GM21367 (cell line): ENCODE data around the gene TEX48.

ENCODE experiments used
- ATAC-seq: cut with Tn5 transposase; IDR thresholded peaks from one replicate; pipeline ENCODE4 v1.9.1; 2021; ENCODE audit not compliant: unreplicated experiment

Gene TEX48

GRCh38 chr9:114669961-114670360, 12.0 kb downstream of the TEX48 start:
- ATAC-seq: no peak

GRCh38 chr9:114668146-114668545, 13.8 kb downstream of the TEX48 start:
- ATAC-seq: no peak

GRCh38 chr9:114666851-114667250, 15.1 kb downstream of the TEX48 start:
- no peak for ATAC-seq

- ATAC-seq: no peak
Observed at GRCh38 chr9:114666401-114666800, 15.6 kb downstream of the TEX48 start.

- ATAC-seq: no peak
Observed at GRCh38 chr9:114664181-114664580, 17.8 kb downstream of the TEX48 start.

- ATAC-seq: peak; percentile 68
Observed at GRCh38 chr9:114662081-114662989, 19.7 kb downstream of the TEX48 start.

GRCh38 chr9:114657705-114658104, 24.3 kb downstream of the TEX48 start, which contains the start of gene TEX53:
TSS of gene TEX53 (minus strand) at chr9:114657805. CDS start at chr9:114657774, 31 bp downstream.
- ATAC-seq: no peak

- no peak for ATAC-seq
Observed at GRCh38 chr9:114656301-114656700, 25.7 kb downstream of the TEX48 start.

- no peak for ATAC-seq
Observed at GRCh38 chr9:114655689-114656088, 26.3 kb downstream of the TEX48 start.

- ATAC-seq: peak; percentile 74
Observed at GRCh38 chr9:114653556-114654159, 28.3 kb downstream of the TEX48 start.

GRCh38 chr9:114652776-114653555, 29.0 kb downstream of the TEX48 start:
- ATAC-seq: no peak

GRCh38 chr9:114643896-114644295, 38.1 kb downstream of the TEX48 start:
- ATAC-seq: no peak

GRCh38 chr9:114643001-114643400, 39.0 kb downstream of the TEX48 start:
- no peak for ATAC-seq

- no peak for ATAC-seq
Observed at GRCh38 chr9:114641967-114642366, 40.0 kb downstream of the TEX48 start.

GRCh38 chr9:114638404-114638803, 43.6 kb downstream of the TEX48 start:
- no peak for ATAC-seq

- no peak for ATAC-seq
Observed at GRCh38 chr9:114634387-114634786, 47.6 kb downstream of the TEX48 start.

- ATAC-seq: no peak
Observed at GRCh38 chr9:114633438-114634089, 48.4 kb downstream of the TEX48 start.

- ATAC-seq: no peak
Observed at GRCh38 chr9:114631166-114631565, 50.8 kb downstream of the TEX48 start.

GRCh38 chr9:114629563-114630090, 52.4 kb downstream of the TEX48 start:
- ATAC-seq: no peak

GRCh38 chr9:114627553-114627952, 54.4 kb downstream of the TEX48 start:
- ATAC-seq: no peak
